Measurements from ENCODE around the gene DNAJA2.

DNA sequence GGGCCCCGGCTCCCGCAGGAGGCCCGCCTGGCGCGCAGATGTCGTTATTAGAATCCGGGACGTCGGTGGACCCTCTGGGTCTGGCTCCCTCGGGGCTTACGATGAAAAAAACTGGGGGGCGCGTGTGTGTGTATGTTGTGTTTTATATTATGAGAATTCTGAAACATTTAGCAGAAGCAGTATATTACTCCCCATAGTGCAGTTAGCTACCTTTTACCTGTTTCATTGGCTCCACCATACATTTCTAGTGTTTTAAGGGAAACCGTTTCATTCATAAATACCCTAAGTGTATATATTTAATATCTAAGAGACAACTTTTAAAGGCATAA is 486 bp upstream of the DNAJA2 start:
- no peak for TF ChIP-seq POLR2A (IDR thresholded peaks at IDR 0.05; ENCODE audit: low read depth, low read length)
- no peak for TF ChIP-seq TAF1 (IDR thresholded peaks at IDR 0.05; ENCODE audit: borderline replicate concordance, low read depth, low read length)
- no peak for TF ChIP-seq POLR2AphosphoS5 (IDR thresholded peaks at IDR 0.05; ENCODE audit: low read depth, low read length)

Data from GM12892 (cell line).